Measurements from ENCODE around the gene RPLP2. TPM values are rescaled to one million over a fixed set of nuclear protein-coding genes. Genes with fewer than 3 reads are reported as not detected.

The RPLP2 gene
- total and polyA plus RNA-seq, 2 of the 4 experiments (the other 2 are of a cell fraction) = 59.9 to 1,897 TPM

DNA sequence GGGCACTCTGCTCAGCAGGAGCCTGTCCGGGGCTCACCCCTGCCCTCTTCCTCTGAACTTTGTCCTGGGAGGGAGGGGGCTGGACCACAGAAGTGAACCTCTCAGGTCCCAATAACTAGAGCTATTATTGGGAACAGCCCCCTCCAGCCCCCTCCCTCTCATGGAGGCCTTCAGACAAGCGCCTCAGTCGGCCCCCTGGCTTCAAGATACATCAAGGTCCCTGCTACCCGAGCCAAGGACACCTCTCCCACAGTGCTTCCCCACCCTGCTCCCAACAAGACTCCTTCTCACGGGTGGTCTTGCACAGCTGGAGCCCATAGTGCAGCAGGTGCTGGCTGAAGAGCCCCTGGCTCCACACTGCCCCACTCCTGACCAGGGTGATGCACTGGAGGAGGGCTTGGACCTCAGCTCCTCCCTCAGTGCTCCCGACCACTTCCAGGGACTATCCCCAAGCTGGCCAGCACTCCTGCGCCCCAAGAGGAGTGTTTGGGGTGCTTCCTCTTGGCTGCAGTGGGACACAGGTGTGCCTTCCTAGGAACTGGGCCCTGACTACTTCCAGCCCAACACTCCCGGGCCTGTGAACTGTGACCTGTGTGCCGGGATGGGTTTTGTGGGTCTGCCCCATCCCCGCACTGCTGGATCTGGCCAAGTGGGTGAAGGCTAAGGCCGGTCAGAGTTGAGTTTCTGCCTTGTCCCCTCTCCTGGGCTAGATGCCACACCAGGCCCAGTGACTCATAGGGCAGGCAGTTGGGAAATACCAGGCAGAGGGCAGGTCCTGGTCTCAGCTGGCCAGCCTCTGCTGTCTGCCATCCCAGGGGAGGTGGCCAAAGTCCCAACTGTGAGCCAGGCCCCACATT, 11.1 kb downstream of the RPLP2 start:
- DNase-seq (peak; percentile 56), ATAC-seq (ENCODE audit: low read depth) (peak; percentile 2)
- CTCF ChIA-PET = interaction anchor here (0.6 kb wide), 1 partner anchor 37 kb away, joined by 3 read pairs; no protein-coding TSS in a partner anchor
- no TSS peak for BruUV-seq (replicated peaks)
- Histone ChIP-seq H3K56ac (ENCODE audit: extremely low read depth, insufficient read depth, low read length) (no peak overlapping the region), H3K9me3 (ENCODE audit: control insufficient read depth, insufficient read depth, low read length) (no peaks in the 10 kb centered on the region), H2BK15ac (ENCODE audit: low read depth, low read length) (no peak overlapping the region), H3K14ac (replicated peaks; ENCODE audit: low read depth, low read length) (no peak overlapping the region), H3K9ac (ENCODE audit: low read depth, low read length) (peak overlapping the region; percentile 66), H2AFZ (replicated peaks; ENCODE audit: low read length, poor library complexity) (peak overlapping the region; percentile 89), H4K5ac (ENCODE audit: low read depth, low read length) (no peak overlapping the region), H3K4me1 (ENCODE audit: control insufficient read depth, insufficient read depth, low read length) (peaks cover 21% of the 10 kb centered on the region), H2BK5ac (ENCODE audit: low read depth, low read length, poor library complexity, severe bottlenecking) (peak overlapping the region; percentile 29), H4K91ac (ENCODE audit: insufficient read depth, low read depth, low read length) (no peak overlapping the region), H3K27ac (ENCODE audit: insufficient read depth, low read length) (peak overlapping the region; percentile 3; the same call in 1 of the 2 replicates), H3K23ac (ENCODE audit: low read depth, low read length) (no peak overlapping the region), H3K9me1 (ENCODE audit: insufficient read depth, low read length) (peaks cover 13% of the 10 kb centered on the region), H4K20me1 (ENCODE audit: insufficient read depth, low read length) (peaks cover 37% of the 10 kb centered on the region), H2AK9ac (replicated peaks; ENCODE audit: low read depth, low read length, poor library complexity) (peak overlapping the region; percentile 94), H3K4me2 (ENCODE audit: low read depth, low read length) (peak overlapping the region; percentile 99), H3K79me1 (ENCODE audit: low read depth in 1 of 2, low read length in 2 of 2) (peaks cover 19 to 29% of the 10 kb centered on the region in 2 experiments), H2BK120ac (ENCODE audit: low read depth, low read length) (no peak overlapping the region), H2AK5ac (ENCODE audit: low read depth, low read length) (peak overlapping the region; percentile 63), H3K27me3 (ENCODE audit: control insufficient read depth, insufficient read depth, low read length) (no peaks in the 10 kb centered on the region), H3K36me3 (ENCODE audit: control insufficient read depth, insufficient read depth, low read length) (peaks cover 30% of the 10 kb centered on the region), H3K4ac (ENCODE audit: low read depth, low read length) (no peak overlapping the region), H2BK20ac (ENCODE audit: low read depth, low read length) (no peak overlapping the region), H4K8ac (ENCODE audit: low read depth in 2 of 2, low read length in 2 of 2) (0 out of 4 replicates have a peak overlapping the region, but pooled peaks of 1 of the 2 experiments have one; percentile 12), H3K4me3 (ENCODE audit: insufficient read depth, low read depth, low read length) (peak overlapping the region; percentile 87), H3K18ac (ENCODE audit: low read depth, low read length) (no peak overlapping the region)
- in situ Hi-C loops (cut with MboI; ENCODE audit: low sequenced_read_pairs) (no loop called here), dilution Hi-C loops (cut with HindIII; ENCODE audit: low sequenced_read_pairs, unreplicated experiment) (no loop called here), intact Hi-C loops (cut with micrococcal nuclease) (no loop called here)
- WGBS, 2 experiments (ENCODE audit: extremely low coverage in 2 of 2, insufficient read length in 1 of 2) = 82% methylated on average over 4 of the region's 11 CpGs; no CpG with 5 or more reads in 1 of the 2 experiments
- TF ChIP-seq CEBPB (IDR thresholded peaks at IDR 0.05; ENCODE audit: low read depth, low read length) (peak; percentile 96), POLR2A (IDR thresholded peaks at IDR 0.05; ENCODE audit: low read depth, low read length) (no peak), FOS (IDR thresholded peaks at IDR 0.05; ENCODE audit: low read depth, low read length) (peak; percentile 69), BHLHE40 (IDR thresholded peaks at IDR 0.05; ENCODE audit: low read depth, low read length) (no peak), RFX5 (IDR thresholded peaks at IDR 0.05; ENCODE audit: low read depth, low read length) (no peak)
- POLR2A ChIA-PET (ENCODE audit: unreplicated experiment) = interaction anchor here (1.8 kb wide), 1 partner anchor 16 kb away, joined by 4 read pairs; the partner anchor contains the start of gene PIDD1
